ENCODE measurements around the gene FBXW7. TPM values are rescaled to one million over a fixed set of nuclear protein-coding genes. Genes with fewer than 3 reads are reported as not detected.

FBXW7 gene
- total RNA-seq, 4 donors from 2014 or later, result 11.6 to 125 (median 49.5) TPM

DNA sequence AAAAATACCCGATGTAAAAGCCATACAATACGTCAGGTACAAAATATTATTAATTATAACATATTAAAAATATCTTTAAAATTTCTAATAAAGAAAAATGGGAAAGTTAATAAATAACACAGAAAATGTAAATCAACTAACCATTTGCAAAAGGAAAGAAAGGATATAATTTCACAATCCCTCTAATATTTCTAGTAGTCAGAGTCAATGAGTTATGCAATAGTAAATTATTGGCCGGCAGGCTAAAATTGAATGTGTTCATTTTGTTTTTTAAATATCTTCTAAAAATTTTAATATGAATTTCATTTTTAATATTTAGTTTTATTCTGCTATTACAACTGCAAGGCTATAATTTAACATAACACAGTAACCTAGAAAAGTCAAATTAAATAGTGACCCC, 155.7 kb downstream of the FBXW7 start:
- in situ Hi-C loops (cut with MboI; ENCODE audit: low pct_ligation_motif_present in 1 of 4, low pct_unique_long_range_greater_than_20kb in 1 of 4, low sequenced_read_pairs in 3 of 4) (no loop called here), intact Hi-C loops (cut with DNase I; ENCODE audit: low total_unique reads) (no loop called here)
- Histone ChIP-seq H3K4me1 (peaks cover 0 to 4% (median 0%) of the 10 kb centered on the region in 4 donors), H3K9me3 (no peaks in the 10 kb centered on the region), H3K27me3 (no peaks in the 10 kb centered on the region), H3K27ac (no peak overlapping the region), H3K4me3 (no peak overlapping the region), H3K36me3 (no peaks in the 10 kb centered on the region)
- no peak for DNase-seq
- no peak for TF ChIP-seq POLR2AphosphoS5 (IDR thresholded peaks at IDR 0.05)
- TF ChIP-seq, protein P1, sequence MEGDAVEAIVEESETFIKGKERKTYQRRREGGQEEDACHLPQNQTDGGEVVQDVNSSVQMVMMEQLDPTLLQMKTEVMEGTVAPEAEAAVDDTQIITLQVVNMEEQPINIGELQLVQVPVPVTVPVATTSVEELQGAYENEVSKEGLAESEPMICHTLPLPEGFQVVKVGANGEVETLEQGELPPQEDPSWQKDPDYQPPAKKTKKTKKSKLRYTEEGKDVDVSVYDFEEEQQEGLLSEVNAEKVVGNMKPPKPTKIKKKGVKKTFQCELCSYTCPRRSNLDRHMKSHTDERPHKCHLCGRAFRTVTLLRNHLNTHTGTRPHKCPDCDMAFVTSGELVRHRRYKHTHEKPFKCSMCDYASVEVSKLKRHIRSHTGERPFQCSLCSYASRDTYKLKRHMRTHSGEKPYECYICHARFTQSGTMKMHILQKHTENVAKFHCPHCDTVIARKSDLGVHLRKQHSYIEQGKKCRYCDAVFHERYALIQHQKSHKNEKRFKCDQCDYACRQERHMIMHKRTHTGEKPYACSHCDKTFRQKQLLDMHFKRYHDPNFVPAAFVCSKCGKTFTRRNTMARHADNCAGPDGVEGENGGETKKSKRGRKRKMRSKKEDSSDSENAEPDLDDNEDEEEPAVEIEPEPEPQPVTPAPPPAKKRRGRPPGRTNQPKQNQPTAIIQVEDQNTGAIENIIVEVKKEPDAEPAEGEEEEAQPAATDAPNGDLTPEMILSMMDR (IDR thresholded peaks at IDR 0.05), result no peak
- TF ChIP-seq EP300 (IDR thresholded peaks at IDR 0.05; ENCODE audit: low read depth), result no peak
- no peak for TF ChIP-seq POLR2A (IDR thresholded peaks at IDR 0.05)
- 92 to 93% methylated on average over 3 of the region's 3 CpGs for WGBS, 2 donors (ENCODE audit: low coverage in 1 of 2)

DNA sequence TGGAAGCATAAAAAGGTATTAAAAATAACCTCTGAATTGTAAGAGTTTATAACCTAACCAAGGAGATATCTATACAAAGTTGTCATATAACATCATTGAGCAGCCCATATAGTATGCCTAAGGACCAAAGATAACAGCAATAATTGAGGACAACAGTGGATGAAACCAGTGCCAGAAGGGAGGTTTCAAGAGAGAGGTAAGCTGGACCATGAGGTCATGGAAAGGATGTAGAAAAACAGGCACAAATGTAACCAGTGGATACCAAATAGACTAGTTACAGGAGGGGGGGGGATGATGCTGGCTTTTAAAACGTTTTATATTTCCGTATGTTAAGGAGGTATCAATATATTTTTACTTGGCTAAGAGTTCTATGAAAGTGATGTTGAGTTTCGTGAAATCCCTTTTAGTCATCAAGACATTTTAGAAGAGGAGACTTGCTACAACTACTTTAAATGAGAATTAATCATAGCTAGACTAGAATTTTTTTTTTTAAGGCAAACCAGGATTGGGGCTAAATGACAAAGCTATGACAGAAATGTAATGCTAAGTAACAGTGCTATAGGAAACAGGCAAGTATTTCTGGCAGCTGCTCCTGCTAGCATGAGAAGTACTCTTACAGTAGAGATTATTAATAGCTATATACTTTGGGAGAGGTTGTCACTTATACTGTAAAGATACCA, 161.1 kb downstream of the FBXW7 start:
- H3K9me3 ChIP-seq, result no peaks in the 10 kb centered on the region
- no peaks in the 10 kb centered on the region for H3K36me3 ChIP-seq
- no peaks in the 10 kb centered on the region for H3K27me3 ChIP-seq
- 65 to 78% methylated on average over 3 of the region's 3 CpGs for WGBS, 2 donors (ENCODE audit: low coverage in 1 of 2)
- DNase-seq, result no peak
- intact Hi-C loops (cut with DNase I; ENCODE audit: low total_unique reads), result no loop called here
- H3K4me1 ChIP-seq, result no peaks in the 10 kb centered on the region
- no peak for TF ChIP-seq EP300 (IDR thresholded peaks at IDR 0.05; ENCODE audit: low read depth)
- TF ChIP-seq, protein P1 (IDR thresholded peaks at IDR 0.05), result no peak
- TF ChIP-seq POLR2AphosphoS5 (IDR thresholded peaks at IDR 0.05), result no peak
- no peak for TF ChIP-seq POLR2A (IDR thresholded peaks at IDR 0.05)
- H3K4me3 ChIP-seq, result no peak overlapping the region
- no peak overlapping the region for H3K27ac ChIP-seq
- in situ Hi-C loops (cut with MboI; ENCODE audit: low pct_ligation_motif_present in 1 of 4, low pct_unique_long_range_greater_than_20kb in 1 of 4, low sequenced_read_pairs in 3 of 4), result no loop called here

DNA sequence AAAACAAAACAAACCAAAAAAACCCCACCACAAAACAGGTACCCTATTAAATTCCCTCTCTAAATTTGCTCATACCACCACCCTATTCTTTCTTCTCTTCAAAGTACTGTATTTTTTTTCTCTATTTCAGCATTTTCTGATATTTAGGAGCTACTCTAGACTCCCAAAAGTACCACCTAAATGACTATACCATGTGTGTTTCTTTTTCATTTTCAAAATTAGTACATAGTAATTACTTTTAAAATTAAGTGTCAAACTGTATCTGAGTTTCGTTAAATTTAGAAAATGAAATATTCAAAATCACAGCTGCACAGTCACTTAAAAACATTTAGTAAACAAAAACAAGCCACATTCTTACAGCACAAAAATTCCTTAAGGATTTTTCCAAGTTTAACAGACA, 161.7 kb downstream of the FBXW7 start:
- no peak for DNase-seq
- TF ChIP-seq EP300 (IDR thresholded peaks at IDR 0.05; ENCODE audit: low read depth) (no peak), POLR2A (IDR thresholded peaks at IDR 0.05) (no peak), POLR2AphosphoS5 (IDR thresholded peaks at IDR 0.05) (no peak)
- TF ChIP-seq, protein P1 (IDR thresholded peaks at IDR 0.05), result no peak
- in situ Hi-C loops (cut with MboI; ENCODE audit: low pct_ligation_motif_present in 1 of 4, low pct_unique_long_range_greater_than_20kb in 1 of 4, low sequenced_read_pairs in 3 of 4), result no loop called here

DNA sequence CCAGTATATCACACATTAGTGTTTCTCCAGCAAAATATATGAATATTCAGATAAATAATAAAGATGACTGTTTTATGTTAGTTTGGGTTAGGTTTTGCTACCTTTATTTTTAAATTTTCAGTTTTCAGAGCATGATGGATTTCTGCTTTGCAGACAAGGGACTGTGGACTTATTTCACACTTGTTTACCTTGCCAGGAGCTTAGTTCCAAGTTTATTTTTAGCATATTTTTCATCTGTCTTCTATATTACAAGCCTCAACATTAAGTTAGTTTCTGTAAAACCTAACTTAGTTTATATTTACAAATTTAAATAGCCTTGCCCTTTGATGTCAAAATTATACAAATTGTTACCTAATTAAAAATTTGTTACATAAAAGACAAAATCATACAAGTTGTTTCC, 163.4 kb downstream of the FBXW7 start:
- no peak for DNase-seq
- Histone ChIP-seq H3K9me3 (no peaks in the 10 kb centered on the region), H3K27me3 (no peaks in the 10 kb centered on the region), H3K27ac (no peak overlapping the region), H3K36me3 (no peaks in the 10 kb centered on the region), H3K4me1 (no peaks in the 10 kb centered on the region), H3K4me3 (no peak overlapping the region)
- intact Hi-C loops (cut with DNase I; ENCODE audit: low total_unique reads) (no loop called here), in situ Hi-C loops (cut with MboI; ENCODE audit: low pct_ligation_motif_present in 1 of 4, low pct_unique_long_range_greater_than_20kb in 1 of 4, low sequenced_read_pairs in 3 of 4) (no loop called here)
- TF ChIP-seq, protein P1 (IDR thresholded peaks at IDR 0.05), result no peak
- no peak for TF ChIP-seq EP300 (IDR thresholded peaks at IDR 0.05; ENCODE audit: low read depth)
- TF ChIP-seq POLR2AphosphoS5 (IDR thresholded peaks at IDR 0.05), result no peak
- TF ChIP-seq POLR2A (IDR thresholded peaks at IDR 0.05), result no peak

More for the DNA sequence above, 161.7 kb downstream of the FBXW7 start:
- H3K9me3 ChIP-seq, result no peaks in the 10 kb centered on the region
- WGBS, 2 donors (ENCODE audit: low coverage in 1 of 2), result 68 to 93% methylated on average over 1 of the region's 1 CpG
- H3K27me3 ChIP-seq, result no peaks in the 10 kb centered on the region
- no peak overlapping the region for H3K27ac ChIP-seq
- H3K4me3 ChIP-seq, result no peak overlapping the region
- H3K36me3 ChIP-seq, result no peaks in the 10 kb centered on the region
- intact Hi-C loops (cut with DNase I; ENCODE audit: low total_unique reads), result no loop called here
- H3K4me1 ChIP-seq, result no peaks in the 10 kb centered on the region

Data from transverse colon (tissue), 4 donors.